OCI-LY3 (cell line): ENCODE data around the gene CACNB4.

Experiments used
- H2AFZ ChIP-seq: fragments of 200-600, 300-600 bp; shearing (Covaris generic); 2 replicates; pipeline ENCODE4 v1.6.0; 2014; ENCODE audit warnings: antibody characterized with exemption, low read depth, low read length
- H3K27ac ChIP-seq: fragments of 200-600, 300-600 bp; sonication (generic); 2 replicates; pipeline ENCODE4 v1.5.1; 2014; ENCODE audit warnings: mild to moderate bottlenecking, low read length, moderate library complexity, mixed read lengths
- H3K27me3 ChIP-seq: fragments of 200-600, 300-600 bp; sonication (generic); 2 replicates; pipeline ENCODE4 v1.6.1; 2014; ENCODE audit warnings: low read depth, low read length, mixed read lengths
- H3K36me3 ChIP-seq: fragments of 200-600, 300-600 bp; sonication (generic); replicated peaks from 2 replicates; pipeline ENCODE3; 2014; ENCODE audit warnings: low read depth, low read length, mixed read lengths
- H3K4me1 ChIP-seq: fragments of 300-600, 200-600 bp; sonication (generic); 2 replicates; pipeline ENCODE4 v1.6.1; 2014; ENCODE audit warnings: low read length, mixed read lengths
- H3K4me2 ChIP-seq: fragments of 200-600, 300-600 bp; sonication (generic); 2 replicates; pipeline ENCODE4 v1.6.1; 2014; ENCODE audit warnings: low read length, mixed read lengths
- H3K4me3 ChIP-seq: fragments of 300-600, 200-600 bp; sonication (generic); 2 replicates; pipeline ENCODE4 v1.5.1; 2014; ENCODE audit warnings: antibody characterized with exemption, mild to moderate bottlenecking, low read length, moderate library complexity
- H3K79me2 ChIP-seq: fragments of 300-600, 200-600 bp; shearing (Covaris generic); 2 replicates; pipeline ENCODE4 v1.6.1; 2014; ENCODE audit warnings: mild to moderate bottlenecking, low read length, mixed read lengths
- H3K9ac ChIP-seq: fragments of 300-600, 200-600 bp; shearing (Covaris generic); 2 replicates; pipeline ENCODE4 v1.6.0; 2014; ENCODE audit warnings: mild to moderate bottlenecking, low read length, moderate library complexity
- H3K9me3 ChIP-seq: fragments of 200-600, 300-600 bp; shearing (Covaris generic); 2 replicates; pipeline ENCODE4 v1.6.1; 2014; ENCODE audit warnings: low read length, mixed read lengths; ENCODE audit not compliant: insufficient read depth
- H4K20me1 ChIP-seq: fragments of 200-600, 300-600 bp; sonication (generic); 2 replicates; pipeline ENCODE4 v1.6.1; 2016; ENCODE audit warnings: low read length, mixed read lengths; ENCODE audit not compliant: insufficient read depth
- CTCF ChIP-seq: fragments of 200-600, 300-600 bp; sonication (generic); IDR thresholded peaks from 2 replicates; pipeline ENCODE4 v1.5.1; 2014; ENCODE audit warnings: antibody characterized with exemption, low read length, low read depth
- EZH2phosphoT487 ChIP-seq: fragments of 200-600 bp; shearing (Covaris generic); IDR thresholded peaks from 2 replicates; pipeline ENCODE4 v1.6.1; 2018; ENCODE audit warnings: antibody characterized with exemption, mixed run types, low read depth

Gene CACNB4

GRCh38 chr2:151886241-151886640 lies 212.6 kb downstream of the CACNB4 start:
- no peaks in the 10 kb centered on the region for H3K36me3 ChIP-seq
- no peaks in the 10 kb centered on the region for H3K4me1 ChIP-seq
- H4K20me1 ChIP-seq: no peaks in the 10 kb centered on the region
- H3K4me2 ChIP-seq: no peak overlapping the region
- H3K79me2 ChIP-seq: no peaks in the 10 kb centered on the region
- no peak overlapping the region for H3K27ac ChIP-seq
- H2AFZ ChIP-seq: no peak overlapping the region
- H3K9me3 ChIP-seq: no peaks in the 10 kb centered on the region
- H3K9ac ChIP-seq: no peak overlapping the region
- H3K27me3 ChIP-seq: peaks cover 6% of the 10 kb centered on the region; the same call in 1 of the 2 replicates
- TF ChIP-seq CTCF (no peak), EZH2phosphoT487 (no peak)
- no peak overlapping the region for H3K4me3 ChIP-seq

GRCh38 chr2:151882786-151883445 lies 215.9 kb downstream of the CACNB4 start:
- H3K27me3 ChIP-seq: 0 out of 2 replicates have a peak, but pooled peaks cover 4% of the 10 kb centered on the region
- no peak overlapping the region for H3K4me3 ChIP-seq
- H4K20me1 ChIP-seq: no peaks in the 10 kb centered on the region
- no peak overlapping the region for H3K9ac ChIP-seq
- no peak overlapping the region for H3K27ac ChIP-seq
- TF ChIP-seq EZH2phosphoT487 (no peak), CTCF (no peak)
- no peaks in the 10 kb centered on the region for H3K9me3 ChIP-seq
- H3K79me2 ChIP-seq: no peaks in the 10 kb centered on the region
- no peak overlapping the region for H2AFZ ChIP-seq
- no peak overlapping the region for H3K4me2 ChIP-seq
- no peaks in the 10 kb centered on the region for H3K36me3 ChIP-seq
- H3K4me1 ChIP-seq: peaks cover 9% of the 10 kb centered on the region

GRCh38 chr2:151881342-151881741 lies 217.5 kb downstream of the CACNB4 start:
- H3K36me3 ChIP-seq: no peaks in the 10 kb centered on the region
- no peaks in the 10 kb centered on the region for H3K79me2 ChIP-seq
- H3K9me3 ChIP-seq: no peaks in the 10 kb centered on the region
- H3K9ac ChIP-seq: no peak overlapping the region
- no peak overlapping the region for H3K4me2 ChIP-seq
- H3K27ac ChIP-seq: no peak overlapping the region
- H3K4me3 ChIP-seq: no peak overlapping the region
- TF ChIP-seq CTCF (no peak), EZH2phosphoT487 (no peak)
- no peak overlapping the region for H2AFZ ChIP-seq
- H3K4me1 ChIP-seq: peaks cover 9% of the 10 kb centered on the region
- H3K27me3 ChIP-seq: peaks cover 7% of the 10 kb centered on the region
- no peaks in the 10 kb centered on the region for H4K20me1 ChIP-seq

GRCh38 chr2:151880586-151880985 lies 218.3 kb downstream of the CACNB4 start:
- H3K27ac ChIP-seq: no peak overlapping the region
- no peaks in the 10 kb centered on the region for H3K79me2 ChIP-seq
- no peaks in the 10 kb centered on the region for H3K36me3 ChIP-seq
- H3K27me3 ChIP-seq: peaks cover 7% of the 10 kb centered on the region
- peaks cover 9% of the 10 kb centered on the region for H3K4me1 ChIP-seq
- no peak for TF ChIP-seq EZH2phosphoT487
- no peak for TF ChIP-seq CTCF
- no peaks in the 10 kb centered on the region for H3K9me3 ChIP-seq
- no peak overlapping the region for H3K4me3 ChIP-seq
- no peak overlapping the region for H2AFZ ChIP-seq
- H3K9ac ChIP-seq: no peak overlapping the region
- no peaks in the 10 kb centered on the region for H4K20me1 ChIP-seq
- no peak overlapping the region for H3K4me2 ChIP-seq
